NT2/D1 (cell line): ENCODE data around the gene GRIK2.

Experiments
- DNase-seq: peaks from one replicate; pipeline ENCODE4 v3.0.0-alpha.2; 2011; ENCODE audit warnings: low read depth, low spot score
- H3K27me3 ChIP-seq: 2 replicates; pipeline ENCODE4 v1.6.0; 2011; ENCODE audit warnings: mild to moderate bottlenecking; ENCODE audit not compliant: insufficient read length, insufficient read depth
- H3K36me3 ChIP-seq: 2 replicates; pipeline ENCODE4 v1.6.1; 2011; ENCODE audit warnings: mild to moderate bottlenecking, low read length, mixed read lengths; ENCODE audit not compliant: insufficient read depth, insufficient read length
- H3K4me1 ChIP-seq: 2 replicates; pipeline ENCODE4 v1.5.1; 2011; ENCODE audit not compliant: insufficient read depth, insufficient read length
- H3K4me3 ChIP-seq: 2 replicates; pipeline ENCODE4 v1.5.1; 2011; ENCODE audit warnings: low read depth; ENCODE audit not compliant: insufficient read length
- H3K9ac ChIP-seq: 2 replicates; pipeline ENCODE4 v1.6.0; 2011; ENCODE audit warnings: low read depth; ENCODE audit not compliant: insufficient read length
- H3K9me3 ChIP-seq: 2 replicates; pipeline ENCODE4 v1.5.1; 2011; ENCODE audit warnings: mild to moderate bottlenecking, low read length; ENCODE audit not compliant: insufficient read depth
- SUZ12 ChIP-seq: IDR thresholded peaks from 2 replicates; pipeline ENCODE4 v1.6.1; 2011; ENCODE audit not compliant: insufficient read length, insufficient read depth; ENCODE audit errors: extremely low read depth
- YY1 ChIP-seq: IDR thresholded peaks from 2 replicates; pipeline ENCODE4 v1.6.1; 2011; ENCODE audit not compliant: insufficient read length, insufficient read depth
- ZNF274 ChIP-seq: IDR thresholded peaks from 2 replicates; pipeline ENCODE4 v1.6.1; 2011; ENCODE audit warnings: mild to moderate bottlenecking, low read depth, low read length

The GRIK2 gene

GRCh38 chr6:101458826-101459225 is 65.3 kb downstream of the GRIK2 start:
- no peak overlapping the region for H3K4me3 ChIP-seq
- H3K27me3 ChIP-seq = no peaks in the 10 kb centered on the region
- no peaks in the 10 kb centered on the region for H3K4me1 ChIP-seq
- no peak for DNase-seq
- no peak overlapping the region for H3K9ac ChIP-seq
- no peaks in the 10 kb centered on the region for H3K9me3 ChIP-seq
- no peak for TF ChIP-seq SUZ12
- no peak for TF ChIP-seq ZNF274
- TF ChIP-seq YY1 = no peak
- no peaks in the 10 kb centered on the region for H3K36me3 ChIP-seq

GRCh38 chr6:101462576-101462975 is 69.1 kb downstream of the GRIK2 start:
- no peak for TF ChIP-seq YY1
- TF ChIP-seq SUZ12 = no peak
- TF ChIP-seq ZNF274 = no peak
- Histone ChIP-seq H3K4me1 (no peaks in the 10 kb centered on the region), H3K27me3 (no peaks in the 10 kb centered on the region), H3K9me3 (no peaks in the 10 kb centered on the region), H3K9ac (no peak overlapping the region), H3K4me3 (no peak overlapping the region), H3K36me3 (no peaks in the 10 kb centered on the region)
- DNase-seq = no peak

- no peak for DNase-seq
- Histone ChIP-seq H3K4me3 (no peak overlapping the region), H3K36me3 (no peaks in the 10 kb centered on the region), H3K9ac (no peak overlapping the region), H3K27me3 (no peaks in the 10 kb centered on the region), H3K4me1 (no peaks in the 10 kb centered on the region), H3K9me3 (no peaks in the 10 kb centered on the region)
- TF ChIP-seq YY1 = no peak
These were observed 72.4 kb downstream of the GRIK2 start for GRCh38 chr6:101465863-101466262.

- Histone ChIP-seq H3K9me3 (no peaks in the 10 kb centered on the region), H3K36me3 (no peaks in the 10 kb centered on the region), H3K27me3 (no peaks in the 10 kb centered on the region), H3K4me1 (no peaks in the 10 kb centered on the region), H3K4me3 (no peak overlapping the region), H3K9ac (no peak overlapping the region)
- TF ChIP-seq SUZ12 (no peak), YY1 (no peak), ZNF274 (no peak)
- DNase-seq = no peak
These were observed 83.9 kb downstream of the GRIK2 start for GRCh38 chr6:101477436-101477835.

- no peak for DNase-seq
- TF ChIP-seq ZNF274 = no peak
- Histone ChIP-seq H3K4me1 (no peaks in the 10 kb centered on the region), H3K9me3 (no peaks in the 10 kb centered on the region), H3K36me3 (no peaks in the 10 kb centered on the region), H3K4me3 (no peak overlapping the region), H3K27me3 (no peaks in the 10 kb centered on the region), H3K9ac (no peak overlapping the region)
These were observed 85.4 kb downstream of the GRIK2 start for GRCh38 chr6:101478891-101479290.

- no peak overlapping the region for H3K4me3 ChIP-seq
- H3K9ac ChIP-seq = no peak overlapping the region
- no peaks in the 10 kb centered on the region for H3K4me1 ChIP-seq
- no peaks in the 10 kb centered on the region for H3K9me3 ChIP-seq
- TF ChIP-seq SUZ12 (no peak), ZNF274 (no peak), YY1 (no peak)
- H3K27me3 ChIP-seq = no peaks in the 10 kb centered on the region
- H3K36me3 ChIP-seq = no peaks in the 10 kb centered on the region
- DNase-seq = no peak
These were observed 89.1 kb downstream of the GRIK2 start for GRCh38 chr6:101482606-101483005.

- no peaks in the 10 kb centered on the region for H3K36me3 ChIP-seq
- H3K9me3 ChIP-seq = no peaks in the 10 kb centered on the region
- H3K4me3 ChIP-seq = no peak overlapping the region
- no peak for TF ChIP-seq SUZ12
- TF ChIP-seq YY1 = no peak
- TF ChIP-seq ZNF274 = no peak
- no peak overlapping the region for H3K9ac ChIP-seq
- no peaks in the 10 kb centered on the region for H3K27me3 ChIP-seq
- H3K4me1 ChIP-seq = no peaks in the 10 kb centered on the region
- DNase-seq = no peak
These were observed 91.3 kb downstream of the GRIK2 start for GRCh38 chr6:101484781-101485180.

GRCh38 chr6:101486124-101486523 is 92.6 kb downstream of the GRIK2 start:
- no peak overlapping the region for H3K4me3 ChIP-seq
- H3K9me3 ChIP-seq = no peaks in the 10 kb centered on the region
- no peaks in the 10 kb centered on the region for H3K4me1 ChIP-seq
- no peaks in the 10 kb centered on the region for H3K36me3 ChIP-seq
- H3K27me3 ChIP-seq = no peaks in the 10 kb centered on the region
- TF ChIP-seq ZNF274 = no peak
- no peak for TF ChIP-seq YY1
- no peak for TF ChIP-seq SUZ12
- no peak overlapping the region for H3K9ac ChIP-seq
- no peak for DNase-seq
